SKM-1 treated with dmso at 0.1 percent for 144 hours (cell line): ENCODE measurements around the gene GPR37L1.
"Not testable (repeated sequence)": the region's sequence is repeated elsewhere in the genome, so short reads cannot be mapped to it uniquely, and the experiment has no call there.

Experiments used
- DNase-seq: peaks from one replicate; lab custom pipeline; 2025; ENCODE audit not compliant: unreplicated experiment; lab: John Stamatoyannopoulos, UW

The GPR37L1 gene

DNA sequence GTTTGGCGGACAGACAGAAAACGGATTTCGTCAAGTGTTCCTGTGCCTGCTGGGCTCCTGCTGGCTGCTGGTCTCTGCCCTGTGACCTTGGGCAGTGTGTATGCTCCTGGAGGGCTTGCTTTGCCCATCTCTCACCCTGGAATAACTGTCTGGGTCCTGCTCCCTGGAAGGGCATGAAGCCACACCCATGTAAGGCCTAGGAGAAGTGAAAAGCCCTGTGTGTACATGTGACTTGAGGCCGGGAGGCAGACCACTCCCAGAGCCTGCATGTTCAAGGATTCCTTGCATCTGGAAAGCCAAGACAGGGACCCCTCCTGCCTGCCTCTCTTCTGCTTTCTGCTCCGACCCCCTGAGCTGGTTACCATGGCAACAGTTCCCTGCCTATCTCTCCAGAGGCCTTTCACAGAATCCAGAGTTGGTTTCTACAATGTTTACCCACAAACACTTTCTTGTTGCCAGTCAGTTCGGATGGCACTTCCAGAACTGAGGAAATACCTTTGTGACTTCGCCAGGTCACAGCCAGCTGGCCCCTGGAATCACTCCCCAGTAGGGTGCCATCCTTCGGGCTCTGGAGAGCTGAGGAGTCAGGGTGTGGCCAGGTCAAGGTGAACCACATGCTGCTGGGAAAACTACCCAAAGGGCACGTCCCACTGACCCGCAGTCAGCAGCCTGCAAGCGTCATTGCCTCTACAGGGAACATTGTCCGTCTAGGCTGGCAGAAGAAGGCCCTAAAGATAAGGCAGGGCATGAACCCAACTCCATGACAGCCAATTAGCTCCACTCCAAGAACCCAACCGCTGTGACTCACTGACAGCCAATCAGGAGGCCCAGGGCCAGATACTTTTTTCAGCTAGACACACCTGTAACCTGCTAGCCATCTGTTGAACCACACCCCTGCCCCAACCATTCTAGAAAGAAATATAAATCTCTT lies 14.7 kb upstream of the GPR37L1 start:
- DNase-seq: no peak

DNA sequence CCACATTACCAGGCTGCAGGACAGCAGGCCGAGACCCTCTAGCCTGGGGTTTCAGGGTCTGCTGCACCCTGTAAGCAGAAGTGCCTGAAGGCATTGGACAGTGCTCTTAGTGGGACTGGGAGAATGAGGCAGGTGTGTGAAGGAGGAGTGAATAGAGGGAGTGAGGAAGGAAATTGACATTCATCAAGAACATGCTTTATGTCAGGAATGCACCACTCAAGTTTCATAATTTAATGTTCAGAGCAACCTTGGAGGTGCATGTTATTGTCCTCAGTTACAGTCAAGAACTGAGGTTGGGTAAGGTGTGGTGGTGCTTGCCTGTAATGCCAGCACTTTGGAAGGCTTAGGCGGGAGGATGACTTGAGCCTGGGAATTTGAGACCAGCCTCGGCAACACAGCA lies 11.7 kb upstream of the GPR37L1 start:
- no peak for DNase-seq

DNA sequence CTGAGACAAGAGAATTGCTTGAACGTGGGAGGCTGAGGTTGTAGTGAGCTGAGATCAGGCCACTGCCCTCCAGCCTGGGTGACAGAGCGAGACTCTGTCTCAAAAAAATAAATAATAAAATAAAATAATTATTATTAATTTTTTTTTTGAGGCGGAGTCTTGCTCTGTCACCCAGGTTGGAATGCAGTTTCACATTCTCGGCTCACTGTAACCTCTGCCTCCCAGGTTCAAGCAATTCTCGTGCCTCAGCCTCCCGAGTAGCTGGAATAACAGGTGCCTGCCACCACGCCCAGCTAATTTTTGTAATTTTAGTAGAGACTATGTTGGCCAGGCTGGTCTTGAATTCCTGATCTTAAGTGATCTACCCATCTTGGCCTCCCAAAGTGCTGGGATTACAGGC lies 11.1 kb upstream of the GPR37L1 start:
- not testable (repeated sequence) for DNase-seq

DNA sequence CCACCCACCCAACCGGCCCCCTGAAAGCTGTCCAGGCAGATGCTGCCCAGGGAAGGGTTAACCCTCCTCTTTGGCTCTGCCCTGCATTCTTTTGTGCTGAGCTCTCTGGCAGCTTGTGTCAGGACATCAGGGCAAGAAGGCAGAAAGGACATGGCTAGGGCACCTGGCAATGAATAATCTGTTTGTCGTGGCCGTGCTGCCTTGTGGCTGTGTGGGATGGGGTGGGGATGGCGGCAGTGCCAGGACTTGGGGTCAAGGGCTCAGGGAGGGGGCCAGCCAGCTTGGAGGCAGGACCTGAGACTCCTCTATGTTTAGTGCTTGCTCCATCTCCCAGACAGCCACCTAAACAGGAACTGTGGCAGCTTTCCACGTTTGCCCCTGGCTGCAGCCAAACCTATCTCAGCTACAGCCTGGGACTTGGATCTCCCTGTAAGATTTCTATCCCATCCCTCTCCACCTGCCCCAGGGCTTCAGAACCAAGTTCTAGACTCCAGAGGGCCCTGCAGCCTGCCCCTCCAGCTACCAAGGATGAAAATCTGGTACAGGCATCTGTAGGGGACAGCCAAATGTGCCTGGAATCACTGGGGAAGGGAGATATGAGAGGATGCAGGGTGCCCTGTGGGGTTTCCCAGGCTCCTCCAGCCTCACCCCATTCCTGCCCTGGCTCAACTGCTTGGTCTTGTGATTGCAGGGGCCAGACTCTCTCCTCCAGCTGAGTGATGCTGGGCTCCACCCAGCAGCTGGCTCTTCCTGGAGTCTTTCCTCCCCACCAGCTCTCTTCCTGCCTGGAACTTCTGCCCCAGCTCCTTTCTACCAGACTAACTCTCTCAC lies 9.6 kb upstream of the GPR37L1 start:
- DNase-seq: no peak

DNA sequence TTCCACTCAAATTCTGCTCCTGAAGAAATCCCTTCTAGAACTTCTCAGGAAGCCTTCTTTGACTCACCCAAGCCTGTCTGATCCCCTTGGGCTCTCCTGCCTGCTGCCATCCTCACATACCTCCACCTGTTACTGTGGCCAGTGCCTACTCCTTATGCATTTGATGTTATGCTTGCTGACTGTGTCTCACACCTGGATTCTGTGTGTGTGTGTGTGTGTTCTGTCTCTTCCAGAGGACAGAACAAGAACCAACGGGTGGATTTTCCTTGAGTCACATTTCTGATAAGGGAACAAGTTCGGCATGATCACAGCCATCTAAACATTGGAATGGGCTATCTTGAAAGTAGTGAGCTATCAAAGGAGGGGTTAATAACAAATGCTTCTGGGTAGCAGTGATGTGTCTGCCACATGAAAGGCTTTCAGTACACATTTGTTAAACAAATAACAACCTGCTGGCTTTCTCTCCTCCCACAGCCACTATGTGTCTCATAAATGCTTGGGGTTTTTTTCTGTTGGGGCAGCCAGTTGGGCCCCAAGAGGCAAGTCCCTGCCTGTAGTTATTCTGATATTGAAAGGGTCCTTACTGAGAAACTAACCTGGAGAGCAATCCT lies 8.9 kb upstream of the GPR37L1 start:
- DNase-seq: no peak

DNA sequence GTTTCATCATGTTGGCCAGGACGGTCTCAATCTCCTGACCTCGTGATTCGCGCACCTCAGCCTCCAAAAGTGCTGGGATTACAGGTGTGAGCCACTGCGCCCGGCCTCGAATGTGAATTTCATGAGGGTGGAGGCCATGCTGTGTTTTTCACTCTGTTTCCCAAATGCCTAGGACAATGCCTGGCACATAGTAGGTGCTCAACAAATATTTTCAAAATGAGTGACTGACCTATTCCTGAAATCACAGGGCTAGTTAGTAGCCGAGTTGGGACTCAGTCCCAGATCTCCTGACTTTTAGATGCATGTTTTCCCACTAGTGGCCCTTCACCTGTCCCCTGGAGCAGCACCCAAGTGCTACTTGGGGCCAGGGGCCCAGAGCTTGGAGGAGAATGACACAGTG lies 6.4 kb upstream of the GPR37L1 start:
- DNase-seq: no peak

DNA sequence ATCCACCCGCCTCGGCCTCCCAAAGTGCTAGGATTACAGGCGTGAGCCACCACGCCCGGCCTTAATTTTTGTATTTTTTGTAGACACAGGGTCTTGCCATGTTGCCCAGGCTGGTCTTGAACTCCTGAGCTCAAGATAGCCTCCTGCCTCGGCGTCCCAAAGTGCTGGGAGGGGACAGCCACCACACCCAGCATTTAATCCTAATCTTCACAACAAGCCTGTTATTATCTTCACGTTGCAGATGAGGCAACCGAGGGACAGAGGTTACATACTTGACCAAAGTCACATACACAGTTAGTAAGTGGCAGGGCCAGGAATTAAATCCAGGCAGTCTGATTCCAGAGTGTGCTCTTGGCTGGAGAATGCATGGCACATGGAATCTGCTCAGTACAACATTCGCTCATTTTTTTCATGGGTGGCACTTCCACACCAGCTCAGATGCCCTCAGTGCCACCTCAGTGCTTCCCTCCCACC lies 4.8 kb upstream of the GPR37L1 start:
- DNase-seq: no peak

DNA sequence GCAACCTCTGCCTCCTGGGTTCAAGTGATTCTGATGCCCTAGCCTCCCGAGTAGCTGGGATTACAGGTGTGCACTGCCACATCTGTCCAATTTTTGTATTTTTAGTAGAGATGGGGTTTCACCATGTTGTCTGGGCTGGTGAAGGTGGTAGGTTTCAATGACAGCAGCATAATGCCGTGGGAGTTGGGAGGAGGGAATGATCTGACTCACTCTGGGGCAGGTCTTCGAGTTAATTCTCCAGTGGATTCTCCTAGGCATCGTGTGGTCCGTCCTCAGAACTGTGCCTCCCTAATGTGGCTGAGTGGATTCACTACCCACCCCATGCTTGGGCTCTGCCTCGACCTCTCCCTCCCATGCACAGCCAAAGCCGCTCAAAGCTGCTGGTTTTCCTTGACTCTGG lies 1.7 kb upstream of the GPR37L1 start:
- no peak for DNase-seq

DNA sequence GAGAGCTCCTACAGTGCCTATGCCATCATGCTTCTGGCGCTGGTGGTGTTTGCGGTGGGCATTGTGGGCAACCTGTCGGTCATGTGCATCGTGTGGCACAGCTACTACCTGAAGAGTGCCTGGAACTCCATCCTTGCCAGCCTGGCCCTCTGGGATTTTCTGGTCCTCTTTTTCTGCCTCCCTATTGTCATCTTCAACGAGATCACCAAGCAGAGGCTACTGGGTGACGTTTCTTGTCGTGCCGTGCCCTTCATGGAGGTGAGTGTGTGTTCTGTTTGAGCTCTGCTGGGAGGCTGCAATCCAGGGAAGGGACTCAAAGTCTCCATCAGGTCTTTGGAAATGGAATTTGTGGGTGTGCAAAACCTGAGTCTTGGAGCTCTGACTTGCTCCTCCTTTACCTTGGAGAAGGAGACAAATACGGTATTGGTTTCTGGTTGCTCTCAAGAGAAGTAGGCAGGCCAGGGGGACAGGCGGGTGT lies 658 bp downstream of the GPR37L1 start:
- DNase-seq: no peak

DNA sequence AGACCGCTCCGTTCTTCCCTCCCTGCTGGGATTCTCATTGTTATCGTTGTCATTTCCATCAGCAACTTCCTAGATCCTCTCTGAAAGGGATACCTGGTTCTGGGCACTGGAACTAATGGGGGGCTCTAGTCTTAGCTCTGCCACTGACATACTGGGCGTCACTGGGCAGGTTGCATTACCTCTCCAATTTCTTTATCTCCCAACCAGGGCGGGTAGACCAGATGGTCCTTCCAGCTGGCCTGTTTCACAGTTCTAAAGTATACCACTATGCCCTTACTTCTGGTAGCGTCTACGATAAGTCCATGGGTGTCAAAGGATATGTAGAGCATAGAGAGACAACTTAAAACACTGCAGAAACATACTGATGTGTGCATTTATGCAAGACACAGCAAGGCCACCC lies 1.4 kb downstream of the GPR37L1 start:
- DNase-seq: no peak

DNA sequence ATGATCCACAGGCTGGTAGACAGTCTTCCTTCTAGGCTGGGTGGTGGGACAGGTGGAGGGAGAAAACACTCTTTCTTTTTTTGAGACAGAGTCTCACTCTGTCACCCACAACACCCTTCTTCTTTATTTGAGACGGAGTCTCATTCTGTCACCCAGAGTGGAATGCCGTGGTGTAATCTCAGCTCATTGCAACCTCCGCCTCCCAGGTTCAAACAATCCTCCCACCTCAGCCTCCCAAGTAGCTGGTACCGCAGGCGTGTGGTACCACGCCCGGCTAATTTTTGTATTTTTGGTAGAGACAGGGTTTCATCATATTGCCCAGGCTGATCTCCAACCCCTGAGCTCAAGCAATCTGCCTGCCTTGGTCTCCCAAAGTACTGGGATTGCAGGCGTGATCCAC lies 2.9 kb downstream of the GPR37L1 start:
- DNase-seq: no peak

DNA sequence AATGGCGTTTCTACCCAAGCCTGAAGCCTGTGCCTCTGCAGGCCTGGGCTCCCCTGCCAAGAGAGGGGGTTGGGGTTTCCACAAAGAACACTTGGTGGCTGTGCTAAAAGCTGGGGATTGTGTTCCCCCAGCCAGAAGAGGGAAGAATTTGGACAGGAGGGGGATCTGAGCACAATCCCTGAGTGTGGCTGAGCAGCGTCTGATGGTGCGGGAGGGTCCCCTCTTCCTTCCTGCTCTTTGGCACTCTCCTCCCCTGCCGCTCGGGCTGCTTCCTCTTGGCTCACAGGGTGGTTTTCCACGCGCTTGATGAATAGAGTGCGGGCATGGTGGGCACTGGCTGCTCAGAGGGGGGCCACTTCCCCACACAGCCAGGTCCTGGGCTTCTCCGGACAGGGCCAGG lies 3.7 kb downstream of the GPR37L1 start:
- no peak for DNase-seq

DNA sequence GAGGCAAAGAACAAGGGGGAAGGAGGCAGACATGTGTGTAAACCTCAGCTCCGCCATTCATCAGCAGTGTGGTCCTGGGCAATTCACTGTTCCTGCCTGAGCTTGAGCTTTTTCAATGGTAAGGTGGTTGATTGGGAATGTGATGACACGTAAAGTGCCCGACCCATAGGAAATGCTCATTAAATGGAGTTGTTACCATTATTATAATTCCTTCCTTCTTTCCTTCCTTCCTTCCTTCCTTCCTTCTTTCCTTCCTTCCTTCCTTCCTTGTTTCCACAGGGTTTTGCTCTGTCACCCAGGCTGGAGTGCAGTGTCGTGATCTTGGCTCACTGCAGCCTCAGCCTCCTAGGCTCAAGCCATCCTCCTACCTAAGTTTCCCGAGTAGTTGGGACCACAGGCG lies 4.3 kb downstream of the GPR37L1 start:
- DNase-seq: no peak

DNA sequence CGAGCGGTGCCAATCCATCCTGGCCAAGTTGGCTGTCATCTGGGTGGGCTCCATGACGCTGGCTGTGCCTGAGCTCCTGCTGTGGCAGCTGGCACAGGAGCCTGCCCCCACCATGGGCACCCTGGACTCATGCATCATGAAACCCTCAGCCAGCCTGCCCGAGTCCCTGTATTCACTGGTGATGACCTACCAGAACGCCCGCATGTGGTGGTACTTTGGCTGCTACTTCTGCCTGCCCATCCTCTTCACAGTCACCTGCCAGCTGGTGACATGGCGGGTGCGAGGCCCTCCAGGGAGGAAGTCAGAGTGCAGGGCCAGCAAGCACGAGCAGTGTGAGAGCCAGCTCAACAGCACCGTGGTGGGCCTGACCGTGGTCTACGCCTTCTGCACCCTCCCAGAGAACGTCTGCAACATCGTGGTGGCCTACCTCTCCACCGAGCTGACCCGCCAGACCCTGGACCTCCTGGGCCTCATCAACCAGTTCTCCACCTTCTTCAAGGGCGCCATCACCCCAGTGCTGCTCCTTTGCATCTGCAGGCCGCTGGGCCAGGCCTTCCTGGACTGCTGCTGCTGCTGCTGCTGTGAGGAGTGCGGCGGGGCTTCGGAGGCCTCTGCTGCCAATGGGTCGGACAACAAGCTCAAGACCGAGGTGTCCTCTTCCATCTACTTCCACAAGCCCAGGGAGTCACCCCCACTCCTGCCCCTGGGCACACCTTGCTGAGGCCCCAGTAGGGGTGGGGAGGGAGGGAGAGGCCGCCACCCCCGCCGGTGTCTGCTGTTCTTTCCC lies 5.3 kb downstream of the GPR37L1 start:
- DNase-seq: no peak

DNA sequence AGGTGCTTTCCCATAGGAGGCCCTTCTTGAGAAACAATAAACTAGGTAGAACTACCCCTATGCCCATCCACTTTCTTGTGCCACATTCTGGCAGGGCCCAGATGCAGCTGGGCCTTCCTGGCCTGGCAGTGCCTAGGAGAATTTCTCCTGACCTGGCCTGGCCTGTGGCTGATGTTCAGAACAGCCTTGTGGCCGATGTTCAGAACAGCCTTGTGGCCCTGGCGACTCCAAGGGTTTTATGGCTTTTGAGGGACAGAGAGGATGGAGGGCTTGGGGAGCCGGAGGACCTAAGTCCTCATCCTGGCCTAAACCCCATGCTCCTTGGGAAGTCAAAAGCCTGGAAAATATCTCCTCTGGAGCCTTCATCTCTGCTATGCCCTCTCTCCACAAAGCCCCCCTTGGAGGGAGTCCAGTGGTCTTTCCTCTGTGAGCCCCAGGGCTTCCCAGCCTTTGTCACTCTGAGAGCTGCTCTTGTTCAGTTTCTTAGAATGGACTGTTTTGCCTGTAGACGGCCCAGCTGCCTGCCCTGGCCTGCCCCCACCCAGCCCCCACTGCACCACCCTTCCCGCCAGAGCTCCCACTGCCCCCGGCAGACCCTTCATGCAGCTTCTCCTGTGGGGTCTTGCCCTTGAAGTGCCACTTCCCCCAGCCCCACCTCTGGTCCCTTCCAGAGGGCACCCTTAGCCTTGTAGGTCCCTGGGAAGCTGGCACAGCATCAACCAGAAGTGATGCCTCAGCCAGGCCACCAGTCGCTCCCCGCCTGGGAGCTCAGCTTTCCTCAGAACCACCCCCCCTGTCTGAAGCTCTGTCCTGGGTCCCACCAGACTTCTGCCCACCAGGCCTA lies 7.0 kb downstream of the GPR37L1 start:
- DNase-seq: no peak

DNA sequence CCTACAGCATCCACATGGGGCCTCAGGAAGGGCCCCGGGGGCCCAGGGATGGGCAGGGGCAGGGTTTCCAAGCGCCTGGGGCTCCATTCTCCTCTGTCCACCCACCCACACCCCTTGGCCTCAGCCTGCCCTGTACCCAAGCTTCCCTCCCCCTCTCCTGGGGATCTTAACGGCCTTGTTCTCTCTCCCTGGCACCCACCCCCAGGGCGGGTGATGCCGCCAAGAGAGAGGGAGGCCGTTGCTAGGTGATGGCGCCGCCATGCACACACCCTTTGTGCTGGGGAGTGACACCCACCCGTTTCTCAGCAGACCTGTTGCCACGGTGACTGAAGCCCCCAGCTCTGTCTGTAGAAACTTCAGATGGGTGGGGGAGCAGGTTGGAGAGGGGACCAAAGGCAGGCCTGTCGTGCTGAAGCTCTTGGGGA lies 7.6 kb downstream of the GPR37L1 start:
- DNase-seq: no peak

DNA sequence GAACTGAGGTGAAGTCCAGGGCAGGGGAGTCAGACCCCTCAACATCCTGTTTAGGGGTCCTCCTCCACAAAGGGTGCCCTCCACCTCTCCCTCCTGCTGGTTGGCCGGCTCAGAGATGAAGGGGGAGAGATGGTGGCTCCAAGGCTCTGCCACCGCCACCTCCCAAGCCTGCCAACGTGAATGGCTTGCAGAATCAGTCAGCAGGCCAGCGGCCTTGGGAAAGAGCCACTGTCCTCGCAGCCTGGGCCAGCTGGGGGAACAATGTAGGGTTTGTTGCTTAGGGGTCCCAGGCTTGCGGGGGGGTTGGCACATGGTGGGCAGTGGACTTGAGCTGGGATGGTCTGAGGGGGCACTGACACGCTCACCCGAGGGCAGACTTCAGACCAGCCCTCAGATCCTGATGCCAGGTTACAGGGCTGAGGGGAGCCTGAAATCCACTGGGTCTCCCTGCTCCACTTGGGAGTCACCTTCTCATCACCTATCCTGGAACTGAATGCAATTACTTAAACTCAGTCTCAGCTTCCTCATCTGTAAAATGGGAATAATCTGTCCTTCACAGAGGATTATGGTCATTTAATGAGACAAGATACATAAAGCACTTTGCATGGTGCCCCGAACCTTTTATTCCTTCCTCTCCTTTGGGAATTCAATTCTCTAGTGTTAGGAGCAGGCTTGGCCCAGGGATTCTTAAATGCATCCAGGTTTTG lies 8.3 kb downstream of the GPR37L1 start:
- no peak for DNase-seq

DNA sequence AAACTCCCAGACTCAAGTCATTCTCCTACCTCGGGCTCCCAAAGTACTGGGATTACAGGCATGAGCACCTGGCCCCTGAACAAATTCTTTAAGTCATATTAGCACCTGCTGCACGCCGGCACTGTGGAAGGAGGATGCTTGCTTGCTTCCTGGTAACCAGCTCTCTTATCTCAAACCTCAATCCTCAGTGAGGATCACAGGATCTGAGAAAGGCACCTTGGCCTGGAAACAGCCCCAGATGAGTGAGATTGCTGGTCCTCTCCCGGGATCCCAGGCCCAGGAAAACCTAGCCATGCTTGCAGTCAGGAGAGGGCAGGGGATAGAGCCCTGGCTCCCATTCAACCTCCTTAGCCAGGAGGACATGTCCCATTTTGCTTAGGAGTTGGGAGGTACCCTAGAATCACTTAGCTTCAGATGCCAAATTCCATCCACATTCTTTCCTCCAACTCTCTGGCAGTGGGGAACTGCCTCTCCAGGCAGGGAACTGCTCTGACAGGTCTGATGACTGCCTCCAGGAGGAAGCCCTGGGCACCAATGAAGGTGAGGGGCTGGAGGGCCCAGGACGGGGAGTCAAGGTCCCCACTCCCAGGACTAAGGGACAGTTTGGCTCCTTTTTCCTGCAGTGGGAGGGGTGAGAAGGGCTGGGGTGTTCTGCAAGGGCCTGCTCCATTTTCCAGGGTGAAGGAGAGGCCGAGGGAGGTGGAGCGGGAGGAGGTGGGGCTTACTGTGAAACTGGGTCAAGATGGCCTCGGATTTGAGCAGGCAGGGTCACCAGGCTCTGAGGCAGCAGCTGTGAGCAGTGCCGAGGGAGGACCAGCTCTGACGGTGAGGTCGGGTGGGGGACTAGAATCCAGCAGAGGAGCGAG lies 9.5 kb downstream of the GPR37L1 start:
- DNase-seq: no peak
